Measurements from ENCODE around the gene ADD2.

DNA sequence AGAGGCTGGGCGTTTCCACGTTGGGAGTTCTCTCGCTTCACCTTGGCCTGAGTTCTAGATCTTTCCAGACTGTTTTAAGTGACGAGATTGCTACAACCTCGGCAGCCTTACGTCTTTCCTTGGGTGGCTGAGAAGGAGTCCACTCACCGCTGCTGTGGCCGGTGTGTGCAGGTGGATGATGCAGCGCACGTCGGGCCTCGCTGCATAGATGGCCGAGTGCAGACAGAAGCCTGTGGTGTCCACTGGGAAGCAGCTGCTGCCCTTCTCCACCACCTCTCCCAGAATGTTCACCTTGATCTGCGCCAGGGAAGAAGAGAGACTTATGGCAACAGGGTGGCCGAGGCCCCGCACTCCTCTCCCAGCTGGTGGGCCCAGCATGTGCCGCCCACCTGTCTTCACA, 75.7 kb downstream of the ADD2 start:
- TF ChIP-seq, protein P1, sequence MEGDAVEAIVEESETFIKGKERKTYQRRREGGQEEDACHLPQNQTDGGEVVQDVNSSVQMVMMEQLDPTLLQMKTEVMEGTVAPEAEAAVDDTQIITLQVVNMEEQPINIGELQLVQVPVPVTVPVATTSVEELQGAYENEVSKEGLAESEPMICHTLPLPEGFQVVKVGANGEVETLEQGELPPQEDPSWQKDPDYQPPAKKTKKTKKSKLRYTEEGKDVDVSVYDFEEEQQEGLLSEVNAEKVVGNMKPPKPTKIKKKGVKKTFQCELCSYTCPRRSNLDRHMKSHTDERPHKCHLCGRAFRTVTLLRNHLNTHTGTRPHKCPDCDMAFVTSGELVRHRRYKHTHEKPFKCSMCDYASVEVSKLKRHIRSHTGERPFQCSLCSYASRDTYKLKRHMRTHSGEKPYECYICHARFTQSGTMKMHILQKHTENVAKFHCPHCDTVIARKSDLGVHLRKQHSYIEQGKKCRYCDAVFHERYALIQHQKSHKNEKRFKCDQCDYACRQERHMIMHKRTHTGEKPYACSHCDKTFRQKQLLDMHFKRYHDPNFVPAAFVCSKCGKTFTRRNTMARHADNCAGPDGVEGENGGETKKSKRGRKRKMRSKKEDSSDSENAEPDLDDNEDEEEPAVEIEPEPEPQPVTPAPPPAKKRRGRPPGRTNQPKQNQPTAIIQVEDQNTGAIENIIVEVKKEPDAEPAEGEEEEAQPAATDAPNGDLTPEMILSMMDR (conservative IDR thresholded peaks at IDR 0.05) = no peak
- no peak for TF ChIP-seq EZH2 (IDR thresholded peaks at IDR 0.05; ENCODE audit: low read depth)

All from PC-9 (cell line).